GM12878 (cell line): ENCODE data around the gene ZNF814. TPM values are rescaled to one million over a fixed set of nuclear protein-coding genes. Genes with fewer than 3 reads are reported as not detected.
A peak's percentile ranks its signal among the peaks of the same experiment; 100 is the strongest.

Experiments used
- BRCA1 ChIP-seq: IDR thresholded peaks from 2 replicates; pipeline ENCODE4 v1.6.1; 2011; ENCODE audit warnings: low read depth, low read length, improper control_type of control experiment
- DPF2 ChIP-seq: fragments of 450-650 bp; IDR thresholded peaks from 2 replicates; pipeline ENCODE4 v1.6.1; 2017; ENCODE audit warnings: mild to moderate bottlenecking
- E2F8 ChIP-seq: fragments of 450-650 bp; IDR thresholded peaks from 2 replicates; pipeline ENCODE4 v1.6.1; 2018; ENCODE audit warnings: mild to moderate bottlenecking, low read depth, moderate library complexity; ENCODE audit not compliant: partially characterized antibody
- ELK1 ChIP-seq: IDR thresholded peaks from 2 replicates; pipeline ENCODE4 v1.6.1; 2012; ENCODE audit warnings: low read depth, low read length, improper control_type of control experiment
- IRF3 ChIP-seq: fragments of 450-650 bp; IDR thresholded peaks from 2 replicates; pipeline ENCODE4 v1.6.1; 2014; ENCODE audit warnings: mild to moderate bottlenecking
- MXI1 ChIP-seq: fragments of 150-350 bp; IDR thresholded peaks from 2 replicates; pipeline ENCODE4 v1.6.1; 2011; ENCODE audit warnings: low read depth, mild to moderate bottlenecking, inconsistent platforms, low read length, improper control_type of control experiment
- MYC ChIP-seq: IDR thresholded peaks from 2 replicates; pipeline ENCODE4 v1.6.1; 2011; ENCODE audit warnings: mild to moderate bottlenecking, low read length, moderate library complexity, inconsistent platforms; ENCODE audit not compliant: insufficient read depth, insufficient replicate concordance, insufficient read length, severe bottlenecking
- NR2C1 ChIP-seq: fragments of 450-650 bp; IDR thresholded peaks from 2 replicates; pipeline ENCODE4 v1.6.1; 2017; ENCODE audit warnings: antibody characterized with exemption, mild to moderate bottlenecking, moderate library complexity
- NR2C2 ChIP-seq: IDR thresholded peaks from 2 replicates; pipeline ENCODE4 v1.6.1; 2011; ENCODE audit warnings: borderline replicate concordance, low read depth; ENCODE audit not compliant: control insufficient read depth, insufficient read length
- NR2F1 ChIP-seq: fragments of 450-650 bp; conservative IDR thresholded peaks from 2 replicates; pipeline ENCODE4 v1.6.1; 2017; ENCODE audit warnings: mild to moderate bottlenecking
- PKNOX1 ChIP-seq: fragments of 450-650 bp; IDR thresholded peaks from 2 replicates; pipeline ENCODE4 v1.6.1; 2016; ENCODE audit warnings: mild to moderate bottlenecking
- PML ChIP-seq: IDR thresholded peaks from 2 replicates; pipeline ENCODE4 v1.6.1; 2012; ENCODE audit warnings: low read length, inconsistent platforms
- POLR2AphosphoS5 ChIP-seq: IDR thresholded peaks from 2 replicates; pipeline ENCODE4 v1.6.1; 2011; ENCODE audit warnings: mild to moderate bottlenecking, low read length, inconsistent platforms
- RAD51 ChIP-seq: fragments of 450-650 bp; IDR thresholded peaks from 2 replicates; pipeline ENCODE4 v1.6.1; 2016; ENCODE audit warnings: moderate library complexity, mild to moderate bottlenecking, inconsistent platforms
- SIN3A ChIP-seq: IDR thresholded peaks from 2 replicates; pipeline ENCODE4 v1.6.1; 2012; ENCODE audit warnings: low read depth, low read length, improper control_type of control experiment
- SREBF1 ChIP-seq: IDR thresholded peaks from 2 replicates; pipeline ENCODE4 v1.6.1; 2012; ENCODE audit warnings: mild to moderate bottlenecking, low read length
- TARDBP ChIP-seq: IDR thresholded peaks from 2 replicates; pipeline ENCODE4 v1.6.1; 2016; ENCODE audit warnings: borderline replicate concordance
- TBL1XR1 ChIP-seq: IDR thresholded peaks from 2 replicates; pipeline ENCODE4 v1.6.1; 2012; ENCODE audit warnings: low read depth, low read length, improper control_type of control experiment
- USF1 ChIP-seq: IDR thresholded peaks from 2 replicates; pipeline ENCODE4 v1.6.1; 2011; ENCODE audit warnings: borderline replicate concordance, low read depth, mild to moderate bottlenecking, moderate library complexity, mixed read lengths, low read length; ENCODE audit not compliant: insufficient read depth; ENCODE audit errors: extremely low read length
- ZZZ3 ChIP-seq: IDR thresholded peaks from 2 replicates; pipeline ENCODE4 v1.6.1; 2011; ENCODE audit warnings: low read depth; ENCODE audit not compliant: control insufficient read depth, insufficient read length
- polyA plus RNA-seq, 11 experiments: library from polyadenylated mRNA; depleted of rRNA in 4 of 11; unstranded in 6 of 11; stranded (reverse) in 5 of 11; fragments of >200 nt; fragmentation: Nextera tagmentation in 4 of 11; fragmentation: Illumina TruSeq in 1 of 11; extraction: Ambion mirVana in 4 of 11; extraction: Trizol in 1 of 11; gene quantifications; 1 replicate in 1 of 11; 2 replicates in 10 of 11; pipeline versions ENCODE4 v1.2.1 to v1.2.3, GENCODE V29; 2011 to 2016; ENCODE audit warnings: inconsistent platforms in 2 of 11, missing spikeins in 2 of 11, low read depth in 1 of 11
- total RNA-seq, 4 experiments: library from RNA; depleted of rRNA in 3 of 4; stranded (reverse); fragments of >200 nt in 3 of 4; fragmentation: Illumina TruSeq in 1 of 4; extraction: Trizol in 1 of 4; gene quantifications; 2 replicates each; pipeline versions ENCODE4 v1.2.1 to v1.2.3, GENCODE V29; 2013 to 2021

Gene ZNF814
- total and polyA plus RNA-seq, 10 of the 15 experiments (the other 5 are each of a cell fraction or from before 2014, with no cell fraction given): 10.9 to 31.0 (median 21.6) TPM

- TF ChIP-seq PML (0 out of 2 replicates have a peak, but pooled peaks have one; percentile 51), NR2C1 (peak; percentile 84), MYC (peak; percentile 67), NR2C2 (no peak), TARDBP (peak; percentile 83), IRF3 (peak; percentile 27; the same call in 1 of the 2 replicates), ELK1 (peak; percentile 63), SIN3A (peak; percentile 68; the same call in 1 of the 2 replicates), USF1 (peak; percentile 69), DPF2 (0 out of 2 replicates have a peak, but pooled peaks have one; percentile 4), NR2F1 (peak; percentile 50; the same call in 1 of the 2 replicates), PKNOX1 (peak; percentile 96), E2F8 (peak; percentile 79), POLR2AphosphoS5 (peak; percentile 92), SREBF1 (no peak), TBL1XR1 (peak; percentile 33; the same call in 1 of the 2 replicates), ZZZ3 (no peak), MXI1 (peak; percentile 90), RAD51 (peak; percentile 95), BRCA1 (no peak)
Observed at GRCh38 chr19:57888560-57889231, at the start of gene ZNF814 (continued).
